ENCODE data around the gene HIBCH.
"Not testable (repeated sequence)": the region's sequence is repeated elsewhere in the genome, so short reads cannot be mapped to it uniquely, and the experiment has no call there.

Gene HIBCH, protein sequence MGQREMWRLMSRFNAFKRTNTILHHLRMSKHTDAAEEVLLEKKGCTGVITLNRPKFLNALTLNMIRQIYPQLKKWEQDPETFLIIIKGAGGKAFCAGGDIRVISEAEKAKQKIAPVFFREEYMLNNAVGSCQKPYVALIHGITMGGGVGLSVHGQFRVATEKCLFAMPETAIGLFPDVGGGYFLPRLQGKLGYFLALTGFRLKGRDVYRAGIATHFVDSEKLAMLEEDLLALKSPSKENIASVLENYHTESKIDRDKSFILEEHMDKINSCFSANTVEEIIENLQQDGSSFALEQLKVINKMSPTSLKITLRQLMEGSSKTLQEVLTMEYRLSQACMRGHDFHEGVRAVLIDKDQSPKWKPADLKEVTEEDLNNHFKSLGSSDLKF

GRCh38 chr2:190319555-190320498 is at the start of gene HIBCH:
Gene HIBCH, minus strand, starts transcription at chr2:190319826. Its CDS starts 76 bp downstream, at chr2:190319750.
- DNase-seq: peak; percentile 98

DNA sequence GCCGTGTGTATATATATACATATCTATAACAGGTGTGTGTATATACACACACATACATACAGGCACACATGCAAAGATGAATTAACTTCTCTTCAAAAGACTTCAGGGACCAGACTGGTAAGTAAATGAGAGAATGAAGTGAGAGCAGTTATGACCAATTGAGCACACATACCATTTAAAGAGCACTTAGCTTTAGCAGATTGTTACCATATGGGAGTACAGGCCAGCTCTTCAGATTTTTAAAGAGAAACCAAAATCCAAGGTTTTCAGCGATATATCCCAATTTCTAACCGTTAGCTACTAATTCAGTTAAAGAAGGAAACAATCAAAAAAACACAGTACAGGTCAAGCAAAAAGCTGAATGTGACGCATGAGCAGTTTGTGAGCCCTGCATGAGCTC is 47.5 kb upstream of the HIBCH start:
- no peak for DNase-seq

DNA sequence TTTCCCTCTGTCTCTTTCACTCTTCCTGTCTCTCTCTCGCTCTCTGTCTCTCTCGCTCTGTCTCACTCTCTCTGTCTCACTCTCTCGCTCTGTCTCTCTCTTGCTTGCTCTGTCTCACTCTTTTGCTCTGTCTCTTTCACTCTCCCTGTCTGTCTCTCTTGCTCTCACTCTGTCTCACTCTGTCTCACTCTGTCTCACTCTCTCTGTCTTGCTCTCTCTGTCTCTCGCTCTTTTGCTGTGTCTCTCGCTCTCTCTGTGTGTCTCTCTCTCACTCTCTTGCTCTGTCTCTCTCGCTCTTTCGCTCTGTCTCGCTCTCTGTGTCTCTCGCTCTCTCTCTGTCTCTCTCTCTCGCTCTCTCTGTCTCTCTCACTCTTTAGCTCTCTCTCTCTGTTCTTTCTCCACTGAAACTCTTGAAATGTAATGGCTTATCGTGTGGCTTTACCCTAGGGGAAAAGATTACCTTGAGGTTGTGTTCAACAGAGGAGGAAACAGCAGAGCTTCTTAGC is 46.7 kb upstream of the HIBCH start:
- no peak for DNase-seq

GRCh38 chr2:190365499-190366204 is 46.0 kb upstream of the HIBCH start:
- no peak for DNase-seq

DNA sequence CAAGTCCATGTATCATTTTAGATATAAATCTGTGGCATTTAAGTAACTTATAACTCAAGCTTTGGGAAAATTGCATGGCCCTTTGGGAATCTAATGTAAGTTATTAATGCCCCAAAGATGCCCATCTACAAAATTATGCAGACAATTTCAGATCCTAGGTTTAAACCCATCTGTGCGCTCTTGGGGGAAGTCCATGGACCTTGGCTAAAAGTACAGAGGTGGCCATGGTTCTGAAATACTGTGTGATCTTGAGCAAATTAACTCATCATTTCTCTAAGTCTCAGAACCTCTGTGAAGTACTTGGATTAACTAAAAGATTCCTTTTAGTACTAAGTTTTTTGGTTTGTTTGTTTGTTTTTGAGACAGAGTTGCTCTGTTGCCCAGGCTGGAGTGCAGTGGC is 43.3 kb upstream of the HIBCH start:
- no peak for DNase-seq

DNA sequence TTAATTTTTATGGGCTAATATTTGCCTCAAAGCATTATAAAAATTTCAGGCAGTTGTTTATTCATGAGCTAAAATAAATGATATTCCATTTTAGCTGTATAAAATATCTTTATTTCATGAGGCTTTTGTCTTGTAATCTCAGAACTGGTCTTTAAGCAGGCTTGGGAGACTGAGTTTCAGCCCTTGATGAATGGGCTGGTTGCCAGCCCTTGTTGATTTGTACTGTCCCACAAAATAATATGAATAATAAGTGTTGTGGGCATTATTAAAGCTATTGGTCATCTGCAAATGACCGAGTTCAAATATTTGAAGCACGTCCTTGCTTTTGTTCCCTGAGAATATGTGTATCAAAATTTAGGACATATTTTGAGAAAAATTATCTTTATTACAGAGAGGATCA is 41.9 kb upstream of the HIBCH start:
- DNase-seq: no peak

DNA sequence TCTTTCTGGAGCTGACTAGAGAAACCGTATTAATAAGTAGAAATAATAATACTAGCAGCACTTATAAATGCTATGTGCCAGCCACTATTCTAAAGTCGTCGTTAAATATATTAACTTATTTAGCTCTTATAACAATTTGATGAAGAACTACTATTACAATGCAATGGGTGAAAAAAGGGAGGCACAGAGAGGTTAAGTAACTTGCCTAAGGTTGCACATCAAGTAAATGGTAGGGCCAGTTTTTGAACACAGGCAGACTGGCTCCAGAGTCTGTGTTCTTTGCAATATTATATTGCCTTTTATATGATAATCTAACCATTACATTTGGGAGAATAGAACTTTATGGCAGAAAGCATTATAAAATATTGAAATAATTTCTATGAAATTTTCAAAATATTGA is 41.3 kb upstream of the HIBCH start:
- DNase-seq: no peak

DNA sequence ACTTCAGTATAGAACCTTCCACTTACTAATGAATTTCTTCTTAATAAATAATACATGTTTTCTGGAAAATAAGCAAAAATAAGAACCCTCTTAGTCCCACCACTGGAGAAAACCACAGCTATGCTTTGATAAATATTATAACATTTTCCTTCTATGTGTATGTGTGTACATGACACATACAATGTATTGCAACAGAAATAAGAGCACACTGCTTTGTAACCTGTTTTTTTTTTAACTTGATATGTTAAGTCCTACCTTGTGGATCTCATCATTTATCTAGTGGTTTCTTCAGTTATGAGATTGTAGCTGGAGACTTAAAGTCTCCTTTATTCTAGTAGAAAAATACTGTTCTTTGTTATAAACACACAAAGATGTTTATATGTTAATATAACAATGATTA is 40.9 kb upstream of the HIBCH start:
- DNase-seq: no peak

DNA sequence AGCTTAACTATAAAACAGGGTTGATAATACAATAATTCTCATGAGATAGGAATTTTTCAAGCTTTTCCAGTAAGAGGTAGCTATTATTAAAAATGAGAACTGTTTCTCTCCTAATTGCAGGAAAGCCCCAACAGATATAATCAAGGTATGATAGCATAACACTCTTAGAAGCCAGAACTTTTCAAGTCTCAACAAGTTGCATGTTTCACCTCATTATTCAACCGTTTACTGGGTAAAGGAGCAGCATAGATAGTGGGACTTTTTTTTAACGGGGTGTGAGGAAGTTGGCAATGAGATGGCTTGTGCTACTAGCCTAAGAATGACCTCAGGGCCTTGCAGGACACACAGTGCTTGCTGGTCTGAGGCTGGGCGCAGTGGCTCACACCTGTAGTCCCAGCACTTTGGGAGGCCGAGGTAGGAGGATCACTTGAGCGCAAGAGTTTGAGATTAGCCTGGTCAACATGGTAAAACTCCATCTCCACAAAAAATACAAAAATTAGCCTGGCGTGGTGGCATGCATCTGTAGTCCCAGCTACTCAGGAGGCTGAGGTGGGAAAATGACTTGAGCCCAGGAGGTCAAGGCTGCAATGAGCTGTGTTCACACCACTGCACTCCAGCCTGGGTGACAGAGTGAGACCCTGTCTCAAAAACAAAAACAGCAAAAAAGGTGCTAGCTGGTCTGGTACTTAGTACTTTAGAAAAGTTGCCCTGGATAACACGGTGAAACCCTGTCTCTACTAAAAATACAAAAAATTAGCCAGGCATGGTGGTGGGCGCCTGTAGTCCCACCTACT is 39.2 kb upstream of the HIBCH start:
- DNase-seq: not testable (repeated sequence)

- no peak for DNase-seq
Measured at GRCh38 chr2:190357600-190357999, 38.0 kb upstream of the HIBCH start.

DNA sequence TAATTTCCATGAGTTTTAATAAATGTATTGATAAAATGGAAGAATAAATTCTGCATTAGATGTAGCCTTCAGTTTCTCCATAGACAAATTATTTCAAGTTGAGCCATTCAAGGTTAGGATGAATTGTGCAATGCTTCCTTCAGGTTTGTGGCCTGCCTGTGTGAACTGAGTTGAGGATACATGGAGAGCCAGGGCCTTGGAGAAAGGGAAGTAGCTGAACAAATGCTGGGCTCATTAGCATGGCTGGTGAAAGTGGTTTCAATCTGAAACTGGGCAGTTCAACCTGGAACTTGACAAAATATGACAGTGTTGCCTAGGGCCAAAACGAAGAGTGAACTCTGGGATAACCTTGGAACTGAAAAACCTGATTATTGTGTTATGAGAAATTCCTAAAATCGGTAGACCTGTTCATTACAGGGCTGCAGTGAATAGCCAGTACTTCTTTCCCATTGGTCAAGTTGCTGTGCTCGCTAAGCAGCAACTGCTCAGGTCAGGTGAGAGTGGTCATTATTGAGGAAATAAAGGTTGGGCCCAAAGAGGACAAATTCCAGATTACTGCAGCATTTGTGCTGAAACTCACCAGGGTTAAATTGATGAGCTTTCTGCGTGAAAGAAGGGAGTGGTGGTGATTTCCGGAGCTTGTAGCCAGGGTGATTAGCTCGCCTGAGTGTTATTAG is 36.5 kb upstream of the HIBCH start:
- DNase-seq: peak; percentile 43

GRCh38 chr2:190354003-190354690 is 34.5 kb upstream of the HIBCH start:
- DNase-seq: no peak

GRCh38 chr2:190353537-190353899 is 33.9 kb upstream of the HIBCH start:
- no peak for DNase-seq

GRCh38 chr2:190352668-190353536 is 33.3 kb upstream of the HIBCH start:
- no peak for DNase-seq

DNA sequence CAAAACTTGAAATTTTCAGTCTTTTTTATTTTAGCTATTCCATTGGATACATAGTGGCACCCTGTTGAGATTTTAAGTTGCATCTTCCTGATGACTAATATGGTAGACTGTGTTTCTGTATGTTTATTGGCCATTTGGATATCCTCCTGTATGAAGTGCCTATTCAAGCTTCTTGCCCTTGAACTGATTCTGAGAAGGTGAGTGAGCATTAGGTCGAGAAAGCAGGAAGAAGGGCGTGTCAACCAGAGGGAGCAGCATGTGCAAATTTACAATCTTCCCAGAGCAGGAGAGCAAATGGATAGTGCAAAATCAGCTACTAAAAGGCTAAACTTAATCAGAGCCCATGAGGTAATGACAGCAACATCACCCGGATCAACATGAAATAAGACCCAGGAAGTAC is 32.3 kb upstream of the HIBCH start:
- DNase-seq: no peak

- no peak for DNase-seq
Measured at GRCh38 chr2:190350371-190350770, 30.7 kb upstream of the HIBCH start.

DNA sequence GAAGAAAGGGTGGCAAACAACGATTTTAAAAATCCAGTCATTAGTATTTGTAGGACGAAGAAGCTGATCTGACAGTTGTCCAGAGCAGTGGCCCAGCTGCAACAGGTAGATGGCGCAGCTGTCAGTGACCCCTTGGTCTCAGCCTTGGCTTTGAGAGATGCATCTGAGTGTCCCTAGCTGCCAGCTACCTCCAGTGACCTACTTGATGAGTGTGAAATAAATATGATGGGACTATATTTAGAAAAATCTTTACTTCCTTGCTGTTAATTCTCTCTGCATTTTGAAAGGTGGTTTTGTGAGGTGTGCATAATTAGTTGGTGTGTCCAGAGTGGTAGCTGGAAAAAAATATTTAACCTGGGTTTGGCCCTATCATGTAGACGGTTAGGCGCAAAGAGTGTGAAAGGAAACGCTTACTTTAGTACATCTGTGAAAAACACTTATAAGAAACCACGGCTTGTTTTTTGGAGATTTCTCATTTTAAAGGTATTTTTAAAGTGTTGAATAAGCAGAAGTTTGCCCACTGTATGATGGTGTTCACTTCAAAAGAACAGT is 24.7 kb upstream of the HIBCH start:
- DNase-seq: no peak

DNA sequence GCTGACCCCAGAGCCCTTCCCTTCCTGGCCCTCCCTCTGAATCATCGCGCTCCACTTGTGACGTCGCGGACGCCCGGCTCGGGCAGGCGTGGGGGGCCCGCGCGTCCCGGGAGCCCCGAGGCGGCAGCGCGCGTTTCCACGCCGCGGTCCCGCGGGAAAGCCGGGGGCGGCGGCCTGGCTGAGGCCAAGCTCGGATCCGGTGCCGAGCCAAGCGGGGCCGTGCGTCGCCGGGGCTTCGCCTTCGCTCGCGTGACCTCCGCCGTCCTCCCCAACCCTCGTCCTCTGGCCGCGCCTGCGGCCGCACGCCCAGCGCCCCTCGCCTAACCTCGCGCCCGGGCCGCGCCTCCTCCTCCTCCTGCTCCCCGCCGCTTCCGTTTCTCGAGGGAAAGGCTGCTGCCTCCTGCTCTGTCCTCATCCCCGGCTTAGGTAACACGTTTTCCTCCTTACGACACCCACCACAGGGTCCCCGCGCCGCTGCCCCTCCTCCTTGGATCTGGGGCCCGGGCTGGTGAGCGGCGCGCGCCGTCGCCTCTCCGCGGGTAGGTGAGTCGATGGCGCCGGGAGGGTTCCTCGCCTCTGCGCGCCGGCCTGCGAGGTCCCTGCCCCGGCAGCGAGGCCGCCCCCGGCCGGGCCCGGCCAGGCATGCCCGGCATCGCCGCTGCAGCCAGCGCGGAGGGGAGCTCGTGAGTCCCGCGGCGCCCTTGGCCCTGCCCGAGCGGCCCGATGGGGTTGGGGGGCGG is 24.1 kb upstream of the HIBCH start, which contains the start of gene INPP1:
TSS of gene INPP1 (plus strand) at position 54 of the 740 bp plus-strand sequence. CDS start 16,514 bp downstream, outside the sequence.
- peak; percentile 52 for DNase-seq

- DNase-seq: no peak
Measured at GRCh38 chr2:190343089-190343535, 23.5 kb upstream of the HIBCH start.

All from NCI-H226 (cell line).